GM19193 (cell line): ENCODE data around the gene TLL2.

ENCODE experiments used
- POLR2A ChIP-seq: IDR thresholded peaks from 4 replicates; pipeline ENCODE4 v1.6.1; 2011; ENCODE audit not compliant: insufficient read depth, insufficient read length; ENCODE audit errors: extremely low read depth

Gene TLL2

GRCh38 chr10:96494694-96495093 lies 19.0 kb downstream of the TLL2 start:
- no peak for TF ChIP-seq POLR2A

- TF ChIP-seq POLR2A: no peak
These were observed 19.7 kb downstream of the TLL2 start for GRCh38 chr10:96493871-96494525.

GRCh38 chr10:96493254-96493653 lies 20.5 kb downstream of the TLL2 start:
- TF ChIP-seq POLR2A: no peak

- no peak for TF ChIP-seq POLR2A
These were observed 22.4 kb downstream of the TLL2 start for GRCh38 chr10:96491303-96491702.

- TF ChIP-seq POLR2A: no peak
These were observed 25.4 kb downstream of the TLL2 start for GRCh38 chr10:96488161-96488935.

GRCh38 chr10:96482815-96483588 lies 30.7 kb downstream of the TLL2 start:
- no peak for TF ChIP-seq POLR2A

GRCh38 chr10:96478355-96478754 lies 35.4 kb downstream of the TLL2 start:
- no peak for TF ChIP-seq POLR2A

- TF ChIP-seq POLR2A: no peak
These were observed 39.9 kb downstream of the TLL2 start for GRCh38 chr10:96473866-96474265.

GRCh38 chr10:96470116-96470743 lies 43.5 kb downstream of the TLL2 start:
- TF ChIP-seq POLR2A: no peak

GRCh38 chr10:96468845-96469244 lies 44.9 kb downstream of the TLL2 start:
- no peak for TF ChIP-seq POLR2A

GRCh38 chr10:96465599-96465998 lies 48.1 kb downstream of the TLL2 start:
- TF ChIP-seq POLR2A: no peak

GRCh38 chr10:96463562-96463961 lies 50.2 kb downstream of the TLL2 start:
- no peak for TF ChIP-seq POLR2A

- TF ChIP-seq POLR2A: no peak
These were observed 51.0 kb downstream of the TLL2 start for GRCh38 chr10:96462606-96463151.

GRCh38 chr10:96460316-96460715 lies 53.4 kb downstream of the TLL2 start:
- TF ChIP-seq POLR2A: no peak

GRCh38 chr10:96457341-96457740 lies 56.4 kb downstream of the TLL2 start:
- no peak for TF ChIP-seq POLR2A
